GM19324 (cell line): ENCODE measurements around the gene TTC13.

ENCODE experiments used
- ATAC-seq: cut with Tn5 transposase; IDR thresholded peaks from one replicate; pipeline ENCODE4 v1.9.1; 2021; ENCODE audit warnings: mild to moderate bottlenecking, moderate library complexity; ENCODE audit not compliant: unreplicated experiment, low FRiP score

The TTC13 gene

DNA sequence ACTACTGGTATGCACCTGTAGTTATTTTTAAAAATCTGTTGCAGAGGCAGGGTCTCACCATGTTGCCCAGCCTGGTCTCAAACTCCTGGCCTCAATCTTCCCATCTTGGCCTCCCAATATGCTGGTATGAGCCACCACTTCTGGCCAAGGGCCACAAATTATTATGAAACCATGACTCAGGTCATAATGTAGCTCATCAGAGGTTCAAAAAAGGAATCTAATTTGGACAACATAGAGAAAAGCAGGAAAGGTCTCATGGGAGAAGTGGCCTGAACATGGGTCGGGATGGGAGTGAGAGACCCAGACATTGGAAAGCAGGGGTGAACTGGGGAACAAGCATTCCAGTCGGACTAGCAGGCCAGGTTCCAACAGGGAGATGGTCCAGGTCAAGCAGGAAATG, 65.2 kb downstream of the TTC13 start:
- no peak for ATAC-seq

DNA sequence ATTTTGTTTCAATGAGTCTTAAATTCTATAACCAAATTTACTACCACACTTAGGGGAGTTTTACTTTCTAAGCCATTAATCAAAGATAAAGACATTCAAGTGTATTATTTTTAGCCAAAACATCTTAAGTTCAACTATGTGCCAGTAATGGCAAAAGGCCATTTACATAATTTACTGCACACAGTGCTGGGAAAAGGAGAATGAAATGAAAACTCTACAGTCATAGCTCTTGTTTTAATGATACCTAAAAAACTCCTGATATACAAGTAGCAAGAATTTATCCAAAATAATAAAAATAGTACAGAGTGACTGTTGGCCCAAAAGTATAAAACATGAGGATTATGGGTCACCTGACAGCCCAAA, 67.9 kb downstream of the TTC13 start:
- ATAC-seq = no peak

- no peak for ATAC-seq
Observed at GRCh38 chr1:230909974-230910754, 68.5 kb downstream of the TTC13 start.

DNA sequence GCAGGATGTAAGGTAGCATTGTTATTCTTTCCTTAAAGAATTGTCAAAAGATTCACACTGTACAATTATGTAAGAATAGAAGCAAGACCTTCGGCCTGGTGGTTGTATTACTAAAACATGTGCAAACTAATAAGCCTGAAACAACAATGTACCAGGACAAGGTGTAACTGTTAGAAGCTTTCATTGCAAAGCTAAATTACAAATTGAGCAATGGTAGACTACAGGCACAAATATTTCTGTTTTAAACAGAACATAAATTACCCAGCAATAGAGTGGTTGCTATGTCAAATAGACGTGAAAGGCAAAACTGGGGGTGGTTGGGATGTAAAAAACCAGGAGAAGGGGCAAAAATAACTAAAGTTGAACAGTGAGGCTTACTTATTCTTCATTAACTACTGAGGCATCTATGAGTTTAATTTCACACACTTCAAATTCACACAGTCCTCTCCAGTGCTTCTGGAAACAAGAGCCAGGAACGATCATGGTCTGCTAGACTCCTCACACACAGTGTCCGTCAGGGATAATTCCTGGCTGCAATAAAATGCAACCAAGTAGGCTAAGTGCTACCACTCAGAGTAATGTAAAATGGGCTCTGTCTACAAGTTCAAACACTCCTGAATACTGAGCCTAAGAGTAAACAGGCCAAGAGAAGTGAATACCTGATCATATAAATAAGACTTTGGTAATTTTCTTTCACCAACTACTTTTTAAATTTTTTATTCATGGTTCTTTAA, 71.0 kb downstream of the TTC13 start:
- no peak for ATAC-seq

GRCh38 chr1:230906226-230906625, 72.4 kb downstream of the TTC13 start:
- ATAC-seq = no peak

DNA sequence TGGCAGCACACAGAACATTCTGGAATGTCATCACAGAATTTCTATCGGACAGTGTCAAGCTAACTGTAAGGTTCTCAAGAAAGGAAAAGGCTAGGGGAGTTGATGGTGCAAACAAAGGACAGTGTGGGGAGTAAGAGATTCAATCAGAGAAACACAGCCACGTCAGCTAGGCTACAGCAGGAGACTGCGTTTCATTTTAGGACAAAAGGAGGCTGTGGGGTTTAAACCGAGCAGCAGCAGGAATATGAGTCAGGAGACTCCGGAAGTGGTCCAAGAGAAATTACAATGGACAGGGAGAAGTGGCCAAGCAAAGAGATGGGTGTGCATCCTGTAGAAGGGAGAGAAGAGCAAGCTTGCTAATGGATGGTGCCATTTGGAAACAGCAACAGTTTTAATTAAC, 72.9 kb downstream of the TTC13 start:
- ATAC-seq = no peak

DNA sequence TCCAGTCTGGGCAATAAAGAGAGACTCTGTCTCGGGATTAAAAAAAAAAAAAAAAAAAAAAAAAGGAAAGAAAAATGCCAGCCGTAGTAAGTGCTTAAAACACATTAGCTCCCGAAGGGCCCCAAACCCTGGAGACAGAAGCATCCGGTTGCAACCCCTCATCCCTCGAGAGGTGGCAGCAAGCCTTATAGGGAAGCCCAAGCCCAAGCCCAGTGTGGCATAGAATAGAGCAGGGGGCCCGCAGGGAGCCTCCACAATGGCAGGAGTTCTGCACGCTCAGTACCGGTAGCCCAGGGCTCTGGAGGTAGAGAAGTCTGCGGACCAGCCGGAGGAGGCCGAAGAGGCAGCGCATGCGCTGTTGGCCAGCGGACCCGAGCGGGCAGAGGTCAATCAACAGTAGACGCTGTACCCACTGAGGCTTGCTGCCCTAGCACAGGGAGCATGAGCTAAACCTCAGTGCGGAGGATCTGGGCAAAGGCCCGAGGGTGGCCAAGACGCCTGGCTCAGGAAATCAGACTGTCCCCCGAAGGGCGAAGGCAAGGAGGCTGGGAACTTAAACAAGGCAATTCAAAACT, 76.2 kb downstream of the TTC13 start:
- ATAC-seq = no peak

DNA sequence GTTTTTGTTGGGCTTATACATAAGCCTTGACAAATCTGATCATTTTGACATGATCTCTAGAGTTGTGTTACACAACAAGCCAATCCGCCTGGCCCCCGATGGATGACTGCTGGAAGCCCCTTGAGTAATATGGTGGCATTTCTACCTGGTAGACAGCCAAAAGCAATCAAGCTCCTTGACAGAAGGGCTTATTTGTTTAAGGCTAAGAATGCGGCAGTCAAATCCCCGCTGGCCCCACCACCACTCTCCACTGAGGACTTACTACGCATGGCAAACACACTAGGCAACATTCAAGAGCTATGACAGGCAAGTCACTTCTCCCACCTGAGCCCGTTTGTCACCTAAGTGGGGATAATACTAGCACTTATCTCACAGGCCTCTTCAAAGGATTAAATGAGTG, 77.0 kb downstream of the TTC13 start:
- no peak for ATAC-seq

- no peak for ATAC-seq
Observed at GRCh38 chr1:230900984-230901383, 77.7 kb downstream of the TTC13 start.

DNA sequence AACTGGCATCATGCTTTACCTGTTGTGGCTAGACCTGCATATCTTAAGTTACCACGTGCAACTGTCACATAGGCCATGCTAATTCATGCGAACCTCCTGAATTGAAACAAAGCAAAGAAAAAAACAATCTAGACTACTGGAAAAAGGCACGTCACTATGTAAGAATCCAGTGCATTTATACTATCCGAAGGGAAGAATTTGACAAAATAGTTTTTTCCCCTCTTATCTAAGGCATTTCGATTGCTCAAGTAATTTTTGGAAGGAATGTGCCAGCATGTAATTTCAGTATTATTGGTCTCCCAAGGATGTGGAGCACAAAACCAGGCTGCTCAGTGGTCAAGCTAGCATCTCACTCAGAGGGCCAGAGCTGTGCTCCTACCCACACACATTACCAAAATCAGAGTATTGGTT, 78.8 kb downstream of the TTC13 start:
- ATAC-seq = no peak

- ATAC-seq = no peak
Observed at GRCh38 chr1:230898748-230899147, 79.9 kb downstream of the TTC13 start.

DNA sequence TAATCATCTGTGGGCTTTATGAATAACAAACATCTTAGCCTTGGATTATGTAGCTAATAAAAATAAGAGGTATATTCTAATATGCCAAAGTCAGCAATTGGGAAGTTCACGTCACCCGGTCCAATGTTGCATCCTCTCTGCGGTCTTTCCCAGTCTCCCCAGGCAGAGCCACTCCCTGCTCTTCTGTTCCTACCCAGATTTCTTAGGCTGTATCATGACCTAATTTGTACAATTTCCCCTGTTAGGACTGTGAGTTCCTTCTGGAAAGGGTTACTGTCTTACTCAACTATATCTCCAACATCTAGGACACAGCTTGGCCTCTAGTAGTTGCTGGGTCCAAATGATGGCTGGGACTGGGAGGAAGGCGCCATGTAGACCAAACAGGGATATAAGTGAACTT, 80.5 kb downstream of the TTC13 start:
- no peak for ATAC-seq

- no peak for ATAC-seq
Observed at GRCh38 chr1:230896779-230897178, 81.9 kb downstream of the TTC13 start.

- ATAC-seq = no peak
Observed at GRCh38 chr1:230895452-230895851, 83.2 kb downstream of the TTC13 start.

DNA sequence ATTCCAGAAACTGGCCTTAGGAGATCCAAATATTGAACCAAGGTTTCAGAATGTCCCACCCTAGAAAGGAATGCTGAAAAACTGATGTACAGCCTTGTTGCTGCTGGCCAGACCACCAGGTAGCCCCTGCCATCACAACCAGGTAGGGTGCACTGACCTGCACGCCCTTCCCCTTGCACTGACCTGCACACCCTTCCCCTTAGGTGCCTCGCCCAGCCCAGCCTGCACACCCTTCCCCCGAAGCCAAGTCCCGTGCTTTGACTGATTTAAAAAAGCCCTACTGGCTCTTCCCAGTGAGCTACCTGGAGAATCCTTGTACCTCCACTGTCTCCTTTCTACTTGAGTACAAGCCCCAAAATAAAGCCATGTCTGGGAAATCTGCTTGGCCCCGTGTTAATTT, 84.0 kb downstream of the TTC13 start:
- no peak for ATAC-seq

GRCh38 chr1:230894032-230894431, 84.6 kb downstream of the TTC13 start:
- no peak for ATAC-seq

- ATAC-seq = no peak
Observed at GRCh38 chr1:230892018-230892491, 86.6 kb downstream of the TTC13 start.

- ATAC-seq = no peak
Observed at GRCh38 chr1:230891413-230891812, 87.2 kb downstream of the TTC13 start.

DNA sequence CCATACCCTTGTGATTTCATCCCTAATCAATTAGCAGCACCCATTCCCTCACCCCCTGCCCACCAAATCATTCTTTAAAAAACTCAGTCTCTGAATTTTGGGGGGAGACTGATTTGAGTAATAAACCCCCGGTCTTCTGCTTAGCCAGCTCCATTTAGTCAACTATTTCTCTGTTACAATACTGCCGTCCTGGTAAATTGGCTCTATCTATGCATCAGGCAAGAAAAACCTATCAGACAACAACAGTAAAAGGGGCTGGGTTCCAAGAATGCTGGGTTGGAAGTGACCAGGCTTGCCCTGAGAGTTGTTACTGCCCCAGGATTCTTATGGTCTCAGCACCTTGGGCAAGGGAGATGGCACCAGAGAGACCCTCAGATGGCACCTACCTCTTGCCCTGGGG, 94.0 kb downstream of the TTC13 start:
- ATAC-seq = no peak

- ATAC-seq = no peak
Observed at GRCh38 chr1:230883967-230884366, 94.7 kb downstream of the TTC13 start.

GRCh38 chr1:230879778-230880177, 98.9 kb downstream of the TTC13 start:
- no peak for ATAC-seq

DNA sequence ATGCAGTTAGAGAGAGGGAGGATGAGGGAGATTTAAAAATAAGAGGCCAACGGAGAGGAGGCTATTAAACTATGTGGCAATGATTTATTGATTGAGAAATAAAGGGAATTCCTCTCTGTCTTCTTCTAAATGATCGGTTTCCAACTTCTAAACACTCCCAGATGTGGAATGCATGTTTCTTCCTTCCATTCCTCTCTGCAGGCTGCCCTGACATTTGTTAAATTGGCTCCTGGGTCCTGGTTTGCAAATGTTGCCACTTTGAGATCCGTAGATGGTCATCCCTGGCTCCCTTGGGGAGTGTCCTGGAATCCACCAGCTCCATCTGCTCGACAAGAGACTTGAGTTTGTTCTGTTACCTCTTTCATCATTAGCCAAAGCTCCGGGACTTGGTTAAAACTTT, 100.1 kb downstream of the TTC13 start:
- no peak for ATAC-seq
